Stomach (tissue), 4 donors: ENCODE results near the gene AP4E1.

Experiments
- CTCF ChIP-seq, 7 experiments: fragments of 450-650 bp in 4 of 7; fragments of 200-600 bp in 3 of 7; sonication (generic) in 3 of 7; IDR thresholded peaks; one replicate each; pipeline ENCODE4 v1.5.1; 2016 to 2019; ENCODE audit warnings: antibody characterized with exemption in 7 of 7, control low read depth in 2 of 7, mild to moderate bottlenecking in 1 of 7
- EP300 ChIP-seq: sonication (generic); formaldehyde crosslinking; IDR thresholded peaks from one replicate; pipeline ENCODE4 v1.6.1; 2017; ENCODE audit warnings: antibody characterized with exemption
- POLR2A ChIP-seq, 4 donors: fragments of 450-650 bp; IDR thresholded peaks; one replicate each; pipeline ENCODE4 v1.6.1; 2016; ENCODE audit warnings: antibody characterized with exemption in 4 of 4, control low read depth in 2 of 4, mild to moderate bottlenecking in 1 of 4, moderate library complexity in 1 of 4
- POLR2AphosphoS5 ChIP-seq, 3 donors: sonication (generic); formaldehyde crosslinking; IDR thresholded peaks; one replicate each; pipeline ENCODE4 v1.6.1; 2016; ENCODE audit warnings: antibody characterized with exemption in 3 of 3

- TF ChIP-seq EP300 (no peak), POLR2A (IDR thresholded peaks at IDR 0.05) (no peak), CTCF (IDR thresholded peaks at IDR 0.05) (no peak), POLR2AphosphoS5 (IDR thresholded peaks at IDR 0.05) (no peak)
Observed at GRCh38 chr15:50904211-50904610, 4.3 kb upstream of the AP4E1 start.
